Neuron (in vitro differentiated cells): ENCODE measurements around the gene TAS2R4.
"Not testable (repeated sequence)": the region's sequence is repeated elsewhere in the genome, so short reads cannot be mapped to it uniquely, and the experiment has no call there.

Experiments used
- H2AFZ ChIP-seq: one replicate; pipeline ENCODE4 v1.6.1; 2013; ENCODE audit warnings: low read depth, mild to moderate bottlenecking, inconsistent platforms, low read length, moderate library complexity
- H3K27me3 ChIP-seq: one replicate; pipeline ENCODE4 v1.6.1; 2013; ENCODE audit warnings: low read length; ENCODE audit not compliant: insufficient read depth
- H3K36me3 ChIP-seq: one replicate; pipeline ENCODE4 v1.6.1; 2013; ENCODE audit warnings: low read length; ENCODE audit not compliant: insufficient read depth
- H3K4me1 ChIP-seq: one replicate; pipeline ENCODE4 v1.6.1; 2013; ENCODE audit warnings: low read length; ENCODE audit not compliant: insufficient read depth
- H3K4me3 ChIP-seq: 2 replicates; pipeline ENCODE4 v1.5.1; 2013; ENCODE audit warnings: mild to moderate bottlenecking, low read length, moderate library complexity
- H3K9me3 ChIP-seq: one replicate; pipeline ENCODE4 v1.6.1; 2013; ENCODE audit warnings: low read length

Gene TAS2R4, protein sequence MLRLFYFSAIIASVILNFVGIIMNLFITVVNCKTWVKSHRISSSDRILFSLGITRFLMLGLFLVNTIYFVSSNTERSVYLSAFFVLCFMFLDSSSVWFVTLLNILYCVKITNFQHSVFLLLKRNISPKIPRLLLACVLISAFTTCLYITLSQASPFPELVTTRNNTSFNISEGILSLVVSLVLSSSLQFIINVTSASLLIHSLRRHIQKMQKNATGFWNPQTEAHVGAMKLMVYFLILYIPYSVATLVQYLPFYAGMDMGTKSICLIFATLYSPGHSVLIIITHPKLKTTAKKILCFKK

DNA sequence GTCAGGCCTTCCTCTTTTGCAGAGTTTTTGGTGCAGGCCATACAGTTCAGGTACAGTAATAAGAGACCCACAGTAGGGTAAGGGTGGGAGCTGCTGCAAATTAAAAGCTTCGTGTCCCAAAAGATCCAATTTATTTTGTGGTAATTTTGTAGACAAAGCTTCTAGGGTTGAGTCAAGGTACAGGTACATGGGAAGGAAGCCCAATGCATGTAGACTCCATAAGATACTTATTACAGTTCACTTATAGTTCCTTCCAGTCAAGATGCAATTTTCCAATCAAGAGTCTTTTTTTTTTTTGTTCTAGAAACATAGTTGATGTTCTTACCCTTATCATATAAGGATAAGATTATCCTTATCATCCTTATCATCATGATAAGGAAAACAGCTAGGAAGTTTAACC lies at the start of gene TAS2R4:
Gene TAS2R4 (plus strand): TSS at position 301 of the 400 bp plus-strand sequence. CDS start 1,815 bp downstream, outside the sequence.
- H2AFZ ChIP-seq: no peak within 1 kb of the TSS
- H3K9me3 ChIP-seq: peaks cover 6% of the 10 kb centered on the region
- H3K27me3 ChIP-seq: no peaks in the 10 kb centered on the region
- peaks cover 15% of the 10 kb centered on the region for H3K36me3 ChIP-seq
- no peak within 1 kb of the TSS for H3K4me3 ChIP-seq
- no peaks in the 10 kb centered on the region for H3K4me1 ChIP-seq

GRCh38 chr7:141729020-141729419 lies 47.5 kb upstream of the TAS2R4 start:
- no peak overlapping the region for H3K4me3 ChIP-seq
- no peaks in the 10 kb centered on the region for H3K4me1 ChIP-seq
- H3K9me3 ChIP-seq: no peaks in the 10 kb centered on the region
- H3K27me3 ChIP-seq: no peaks in the 10 kb centered on the region
- H2AFZ ChIP-seq: no peak overlapping the region
- H3K36me3 ChIP-seq: no peaks in the 10 kb centered on the region

GRCh38 chr7:141731476-141732149 lies 44.9 kb upstream of the TAS2R4 start:
- H2AFZ ChIP-seq: no peak overlapping the region
- H3K4me1 ChIP-seq: no peaks in the 10 kb centered on the region
- H3K9me3 ChIP-seq: no peaks in the 10 kb centered on the region
- no peaks in the 10 kb centered on the region for H3K36me3 ChIP-seq
- no peak overlapping the region for H3K4me3 ChIP-seq
- H3K27me3 ChIP-seq: no peaks in the 10 kb centered on the region

- no peaks in the 10 kb centered on the region for H3K27me3 ChIP-seq
- H2AFZ ChIP-seq: peak overlapping the region; percentile 78
- H3K9me3 ChIP-seq: no peaks in the 10 kb centered on the region
- peak overlapping the region; percentile 99 for H3K4me3 ChIP-seq
- H3K4me1 ChIP-seq: peaks cover 22% of the 10 kb centered on the region
- H3K36me3 ChIP-seq: peaks cover 29% of the 10 kb centered on the region
Observed at GRCh38 chr7:141737118-141737835, 39.2 kb upstream of the TAS2R4 start.

- Histone ChIP-seq H3K36me3 (peaks cover 34% of the 10 kb centered on the region), H3K4me3 (peak within 1 kb of the TSS; percentile 99)
Observed at GRCh38 chr7:141737836-141738591, 38.5 kb upstream of the TAS2R4 start, which contains the start of gene SSBP1. TSS of gene SSBP1 (plus strand) at chr7:141738358. CDS start at chr7:141739167, 809 bp downstream.

GRCh38 chr7:141738592-141739013 lies 37.9 kb upstream of the TAS2R4 start:
- Histone ChIP-seq H3K9me3 (no peaks in the 10 kb centered on the region), H3K4me3 (peak overlapping the region; percentile 99), H3K27me3 (no peaks in the 10 kb centered on the region), H2AFZ (peak overlapping the region; percentile 14), H3K4me1 (peaks cover 22% of the 10 kb centered on the region), H3K36me3 (peaks cover 40% of the 10 kb centered on the region)

More at GRCh38 chr7:141737836-141738591, 38.5 kb upstream of the TAS2R4 start, which contains the start of gene SSBP1:
- Histone ChIP-seq H3K9me3 (no peaks in the 10 kb centered on the region), H3K27me3 (no peaks in the 10 kb centered on the region), H3K4me1 (peaks cover 22% of the 10 kb centered on the region), H2AFZ (peak within 1 kb of the TSS; percentile 78)

GRCh38 chr7:141739250-141739649 lies 37.2 kb upstream of the TAS2R4 start:
- Histone ChIP-seq H3K4me1 (peaks cover 22% of the 10 kb centered on the region), H3K36me3 (peaks cover 46% of the 10 kb centered on the region), H3K4me3 (peak overlapping the region; percentile 99)

GRCh38 chr7:141742229-141742628 lies 34.2 kb upstream of the TAS2R4 start:
- Histone ChIP-seq H3K9me3 (no peaks in the 10 kb centered on the region), H3K4me3 (no peak overlapping the region), H3K36me3 (peaks cover 71% of the 10 kb centered on the region), H2AFZ (no peak overlapping the region), H3K27me3 (no peaks in the 10 kb centered on the region), H3K4me1 (peaks cover 20% of the 10 kb centered on the region)

More at GRCh38 chr7:141739250-141739649, 37.2 kb upstream of the TAS2R4 start:
- Histone ChIP-seq H3K9me3 (no peaks in the 10 kb centered on the region), H2AFZ (no peak overlapping the region), H3K27me3 (no peaks in the 10 kb centered on the region)

DNA sequence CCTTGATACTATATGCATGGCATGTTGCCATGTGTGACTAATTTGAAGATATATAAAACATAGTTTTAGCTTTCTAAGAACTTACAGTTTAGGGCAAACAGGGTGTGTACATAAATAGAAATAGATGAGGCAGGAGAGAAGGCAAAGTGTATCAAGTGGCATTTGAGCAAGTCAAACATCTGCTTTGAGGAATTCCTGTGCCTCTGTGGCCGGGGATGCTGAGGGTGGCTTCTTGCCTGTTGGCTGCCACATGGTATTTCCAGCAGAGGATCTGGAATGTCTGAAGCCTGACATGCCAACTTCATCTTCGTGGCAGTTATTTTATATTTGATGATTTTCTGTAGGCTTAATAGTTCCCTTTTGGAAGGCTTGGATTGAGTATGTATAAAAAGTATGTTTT lies 32.3 kb upstream of the TAS2R4 start:
- H2AFZ ChIP-seq: no peak overlapping the region
- peaks cover 87% of the 10 kb centered on the region for H3K36me3 ChIP-seq
- no peaks in the 10 kb centered on the region for H3K9me3 ChIP-seq
- H3K27me3 ChIP-seq: no peaks in the 10 kb centered on the region
- H3K4me3 ChIP-seq: no peak overlapping the region
- H3K4me1 ChIP-seq: peaks cover 13% of the 10 kb centered on the region

DNA sequence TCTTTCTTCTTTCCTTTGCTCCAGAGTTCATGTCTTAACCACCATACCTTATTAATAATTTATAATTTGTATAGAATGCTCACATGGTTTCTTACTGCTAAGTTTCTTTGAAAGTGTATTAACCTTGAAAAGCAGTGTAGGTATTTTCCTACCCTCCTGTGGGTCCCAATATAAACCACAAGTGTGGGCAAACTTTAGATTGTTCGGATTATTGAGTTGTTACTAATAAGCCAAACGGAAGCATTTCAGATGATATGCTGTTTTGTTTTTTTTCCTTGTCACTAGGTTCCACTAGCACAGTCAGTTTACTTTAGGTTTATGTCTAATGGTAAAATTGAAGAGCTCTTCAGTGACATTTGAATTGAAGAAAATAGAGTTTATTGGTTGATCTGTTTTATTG lies 28.1 kb upstream of the TAS2R4 start:
- no peak overlapping the region for H2AFZ ChIP-seq
- H3K36me3 ChIP-seq: peaks cover 87% of the 10 kb centered on the region
- H3K4me1 ChIP-seq: no peaks in the 10 kb centered on the region

DNA sequence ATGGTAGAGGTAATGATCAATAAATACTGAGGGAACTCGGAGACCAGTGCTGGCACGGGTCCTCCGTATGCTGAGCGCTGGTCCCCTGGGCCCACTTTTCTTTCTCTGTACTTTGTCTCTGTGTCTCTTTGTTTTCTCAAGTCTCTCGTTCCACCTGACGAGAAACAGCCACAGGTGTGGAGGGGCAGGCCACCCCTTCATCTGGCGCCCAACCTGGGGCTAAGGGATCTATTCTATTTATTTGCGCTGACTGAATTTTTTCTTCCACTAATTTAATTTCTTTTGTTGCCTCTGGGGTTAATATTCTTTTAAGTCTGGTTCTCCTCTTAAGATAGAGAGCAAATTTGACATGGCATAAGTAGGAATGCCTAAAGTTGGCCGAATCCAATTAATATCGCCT lies 24.6 kb upstream of the TAS2R4 start:
- Histone ChIP-seq H3K36me3 (peaks cover 69% of the 10 kb centered on the region), H3K9me3 (peaks cover 26% of the 10 kb centered on the region)
- not testable (repeated sequence) for H3K27me3 ChIP-seq, H3K4me3 ChIP-seq, H3K4me1 ChIP-seq, H2AFZ ChIP-seq

More for the DNA sequence above, 28.1 kb upstream of the TAS2R4 start:
- Histone ChIP-seq H3K27me3 (no peaks in the 10 kb centered on the region), H3K4me3 (no peak overlapping the region), H3K9me3 (peaks cover 26% of the 10 kb centered on the region)

DNA sequence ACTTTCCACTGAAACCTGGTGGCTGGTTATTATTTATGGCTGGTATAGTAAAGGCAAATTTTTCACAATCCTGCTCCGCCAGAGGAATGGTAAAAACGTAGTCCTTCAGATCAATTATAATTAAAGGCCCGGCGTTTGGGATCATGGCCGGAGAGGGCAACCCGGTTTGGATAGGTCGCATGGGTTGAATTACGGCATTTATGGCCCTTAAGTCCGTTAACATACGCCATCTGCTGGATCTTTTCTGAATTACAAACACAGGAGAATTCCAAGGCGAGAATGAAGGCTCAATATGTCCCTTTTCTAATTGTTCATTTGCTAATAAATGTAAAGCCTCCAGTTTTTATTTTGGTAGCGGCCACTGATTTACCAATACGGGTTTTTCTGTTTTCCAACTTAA lies 23.8 kb upstream of the TAS2R4 start:
- Histone ChIP-seq H3K27me3 (no peaks in the 10 kb centered on the region), H3K9me3 (peaks cover 26% of the 10 kb centered on the region), H3K4me3 (no peak overlapping the region), H3K4me1 (no peaks in the 10 kb centered on the region), H3K36me3 (peaks cover 72% of the 10 kb centered on the region), H2AFZ (no peak overlapping the region)
